H1 (cell line): Measurements from ENCODE around the gene MPIG6B. TPM values are rescaled to one million over a fixed set of nuclear protein-coding genes. Genes with fewer than 3 reads are reported as not detected.

ENCODE experiments used
- BCL11A ChIP-seq, 2 experiments: IDR thresholded peaks; one replicate each; pipeline ENCODE4 v1.6.1; 2011; ENCODE audit warnings: low read depth in 2 of 2, low read length in 2 of 2, mild to moderate bottlenecking in 2 of 2
- polyA plus RNA-seq, 7 experiments: library from polyadenylated mRNA; depleted of rRNA in 3 of 7; stranded (reverse) in 5 of 7; unstranded in 2 of 7; fragments of >200 nt in 5 of 7; fragments of 200-250 nt in 2 of 7; gene quantifications; 1 replicate in 5 of 7; 2 replicates in 1 of 7; 4 replicates in 1 of 7; pipeline versions ENCODE4 v1.2.1 to v1.2.3, GENCODE V29; 2011 to 2013; ENCODE audit warnings: missing spikeins in 2 of 7, mixed read lengths in 2 of 7
- total RNA-seq: library from RNA; stranded (reverse); fragmentation: NEBNext Ultra II Directional; extraction: Animal tissue kit (Norgen Biotek cat#: 25700); gene quantifications from 2 replicates; pipeline ENCODE4 v1.2.1, GENCODE V29; 2021

Gene MPIG6B
- total and polyA plus RNA-seq, 2 of the 8 experiments (the other 6 are each of a cell fraction or from before 2014, with no cell fraction given) = 0.18 TPM; not detected in 1

- TF ChIP-seq BCL11A (IDR thresholded peaks at IDR 0.05; ENCODE audit: low read depth in 2 of 2, low read length in 2 of 2) = no peak
Measured at GRCh38 chr6:31744422-31744821, 21.2 kb downstream of the MPIG6B start (continued).
